ENCODE results near the gene STRC.
"Not testable (repeated sequence)": the region's sequence is repeated elsewhere in the genome, so short reads cannot be mapped to it uniquely, and the experiment has no call there.

- TF ChIP-seq, protein P1, sequence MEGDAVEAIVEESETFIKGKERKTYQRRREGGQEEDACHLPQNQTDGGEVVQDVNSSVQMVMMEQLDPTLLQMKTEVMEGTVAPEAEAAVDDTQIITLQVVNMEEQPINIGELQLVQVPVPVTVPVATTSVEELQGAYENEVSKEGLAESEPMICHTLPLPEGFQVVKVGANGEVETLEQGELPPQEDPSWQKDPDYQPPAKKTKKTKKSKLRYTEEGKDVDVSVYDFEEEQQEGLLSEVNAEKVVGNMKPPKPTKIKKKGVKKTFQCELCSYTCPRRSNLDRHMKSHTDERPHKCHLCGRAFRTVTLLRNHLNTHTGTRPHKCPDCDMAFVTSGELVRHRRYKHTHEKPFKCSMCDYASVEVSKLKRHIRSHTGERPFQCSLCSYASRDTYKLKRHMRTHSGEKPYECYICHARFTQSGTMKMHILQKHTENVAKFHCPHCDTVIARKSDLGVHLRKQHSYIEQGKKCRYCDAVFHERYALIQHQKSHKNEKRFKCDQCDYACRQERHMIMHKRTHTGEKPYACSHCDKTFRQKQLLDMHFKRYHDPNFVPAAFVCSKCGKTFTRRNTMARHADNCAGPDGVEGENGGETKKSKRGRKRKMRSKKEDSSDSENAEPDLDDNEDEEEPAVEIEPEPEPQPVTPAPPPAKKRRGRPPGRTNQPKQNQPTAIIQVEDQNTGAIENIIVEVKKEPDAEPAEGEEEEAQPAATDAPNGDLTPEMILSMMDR (IDR thresholded peaks at IDR 0.05), result not testable (repeated sequence)
- not testable (repeated sequence) for TF ChIP-seq POLR2A, EP300 (IDR thresholded peaks at IDR 0.05)
Measured at GRCh38 chr15:43666177-43666576, 47.6 kb upstream of the STRC start.
